GM18498 (cell line): ENCODE measurements around the gene ITGB1.

ENCODE experiments used
- ATAC-seq: cut with Tn5 transposase; IDR thresholded peaks from one replicate; pipeline ENCODE4 v1.9.1; 2021; ENCODE audit warnings: mild to moderate bottlenecking, moderate library complexity; ENCODE audit not compliant: unreplicated experiment

ITGB1 gene

GRCh38 chr10:32956365-32957197 lies 1.4 kb downstream of the ITGB1 start:
- no peak for ATAC-seq

- no peak for ATAC-seq
Measured at GRCh38 chr10:32955790-32956189, 2.2 kb downstream of the ITGB1 start.

GRCh38 chr10:32955299-32955772 lies 2.7 kb downstream of the ITGB1 start:
- no peak for ATAC-seq

- ATAC-seq, result no peak
Measured at GRCh38 chr10:32954545-32955298, 3.3 kb downstream of the ITGB1 start.

- no peak for ATAC-seq
Measured at GRCh38 chr10:32954080-32954479, 4.0 kb downstream of the ITGB1 start.

- ATAC-seq, result no peak
Measured at GRCh38 chr10:32953277-32953927, 4.6 kb downstream of the ITGB1 start.

- no peak for ATAC-seq
Measured at GRCh38 chr10:32952541-32953276, 5.3 kb downstream of the ITGB1 start.

- no peak for ATAC-seq
Measured at GRCh38 chr10:32952094-32952493, 5.9 kb downstream of the ITGB1 start.

- ATAC-seq, result no peak
Measured at GRCh38 chr10:32951111-32951510, 6.9 kb downstream of the ITGB1 start.

- no peak for ATAC-seq
Measured at GRCh38 chr10:32950591-32951108, 7.4 kb downstream of the ITGB1 start.

- no peak for ATAC-seq
Measured at GRCh38 chr10:32949221-32949678, 8.8 kb downstream of the ITGB1 start.

- no peak for ATAC-seq
Measured at GRCh38 chr10:32948451-32948850, 9.6 kb downstream of the ITGB1 start.

- no peak for ATAC-seq
Measured at GRCh38 chr10:32947586-32947985, 10.4 kb downstream of the ITGB1 start.

- no peak for ATAC-seq
Measured at GRCh38 chr10:32946108-32946507, 11.9 kb downstream of the ITGB1 start.

- ATAC-seq, result no peak
Measured at GRCh38 chr10:32943854-32944661, 14.0 kb downstream of the ITGB1 start.

GRCh38 chr10:32943395-32943794 lies 14.6 kb downstream of the ITGB1 start:
- ATAC-seq, result peak; percentile 73

GRCh38 chr10:32942081-32942480 lies 15.9 kb downstream of the ITGB1 start:
- no peak for ATAC-seq

GRCh38 chr10:32941357-32941756 lies 16.7 kb downstream of the ITGB1 start:
- ATAC-seq, result no peak
